HPDE6-E6E7 (cell line): ENCODE results near the gene ZIC1.

Source experiments
- DNase-seq: peaks from one replicate; pipeline ENCODE4 v3.0.0; 2011; ENCODE audit warnings: missing footprints; ENCODE audit errors: extremely low spot score

The ZIC1 gene

DNA sequence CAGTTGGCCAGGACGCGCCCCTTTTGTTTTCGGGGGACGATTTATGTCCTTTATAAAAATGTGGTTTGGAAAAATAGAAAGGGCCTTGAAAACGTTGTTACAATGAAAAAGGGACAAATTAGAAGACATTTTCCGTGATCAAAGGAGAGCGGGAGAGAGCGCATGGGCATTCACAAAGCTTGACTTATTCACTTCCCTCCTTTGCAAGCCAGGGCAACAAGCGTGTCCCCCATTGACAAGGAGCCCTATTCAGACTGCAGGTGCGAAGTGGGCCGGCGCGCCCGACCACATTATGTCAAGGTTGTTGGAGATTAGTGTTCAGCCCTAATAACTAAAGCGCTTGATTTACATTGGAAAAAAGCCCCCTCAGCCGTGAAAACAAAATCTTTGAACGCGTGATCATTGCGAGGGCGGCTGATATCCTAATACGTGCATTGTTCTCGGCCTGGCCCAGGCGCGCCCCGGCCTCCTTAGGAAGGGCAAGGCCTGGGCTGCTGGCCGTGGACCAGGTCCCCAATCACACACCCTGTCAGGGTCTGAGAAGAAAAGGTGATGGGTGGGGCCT, 28.7 kb upstream of the ZIC1 start:
- no peak for DNase-seq

DNA sequence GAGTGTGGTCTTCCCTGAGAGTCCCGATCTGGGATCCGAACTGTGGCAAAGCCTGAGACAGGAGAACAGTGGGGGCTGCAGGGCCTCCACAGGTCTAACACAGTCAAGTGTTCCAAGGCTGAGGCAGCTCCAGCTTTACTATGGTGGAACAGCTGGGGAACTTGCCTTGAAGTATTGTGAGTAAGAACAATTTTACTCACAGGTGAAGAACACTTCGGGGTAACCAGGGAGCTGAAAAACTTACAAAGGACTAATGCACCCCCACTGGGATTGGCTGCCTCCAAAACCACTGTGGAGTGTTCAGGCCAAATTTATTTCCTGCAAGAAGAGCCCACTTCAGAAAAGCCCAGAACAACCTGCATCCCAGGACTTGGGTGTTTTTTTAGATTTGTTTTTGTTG, 28.2 kb upstream of the ZIC1 start:
- DNase-seq = no peak

DNA sequence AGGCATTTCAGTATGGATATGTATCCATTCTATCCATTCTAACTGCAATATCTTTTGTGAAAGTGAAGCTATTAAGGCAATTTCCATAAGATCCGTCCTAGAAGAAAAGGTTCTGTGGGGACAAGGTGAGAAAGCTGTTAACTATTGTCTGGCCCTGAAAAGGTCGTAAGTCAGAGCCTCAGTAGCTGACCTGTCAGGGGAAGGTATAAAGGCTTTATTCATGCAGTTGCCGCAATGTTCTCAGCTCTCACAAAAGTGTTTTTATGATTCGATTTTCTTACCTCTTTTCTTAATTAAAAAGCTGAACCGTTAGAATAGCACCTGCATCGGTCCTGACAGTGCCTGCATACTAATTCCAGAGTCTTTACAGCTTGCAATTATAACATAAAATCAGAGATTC, 27.6 kb upstream of the ZIC1 start:
- no peak for DNase-seq

DNA sequence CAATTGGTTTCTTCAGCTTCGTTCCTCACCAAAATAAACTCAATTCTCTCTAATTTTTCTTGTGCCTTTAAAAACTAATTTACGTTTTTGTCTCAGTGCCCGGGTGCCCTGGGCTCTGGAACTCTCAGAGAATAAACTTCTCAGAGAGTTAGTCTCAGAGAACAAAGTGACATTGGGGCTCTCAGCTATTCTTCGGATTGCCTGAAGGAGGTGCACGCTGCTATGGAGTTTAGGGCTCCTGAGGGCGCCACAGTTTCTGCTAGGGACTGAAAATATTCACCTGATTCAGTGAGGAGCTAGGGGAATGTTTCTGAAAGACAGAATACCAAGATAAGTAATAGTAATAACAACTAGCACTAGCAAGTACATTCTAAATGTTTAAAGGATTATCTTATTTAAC, 25.5 kb upstream of the ZIC1 start:
- no peak for DNase-seq

DNA sequence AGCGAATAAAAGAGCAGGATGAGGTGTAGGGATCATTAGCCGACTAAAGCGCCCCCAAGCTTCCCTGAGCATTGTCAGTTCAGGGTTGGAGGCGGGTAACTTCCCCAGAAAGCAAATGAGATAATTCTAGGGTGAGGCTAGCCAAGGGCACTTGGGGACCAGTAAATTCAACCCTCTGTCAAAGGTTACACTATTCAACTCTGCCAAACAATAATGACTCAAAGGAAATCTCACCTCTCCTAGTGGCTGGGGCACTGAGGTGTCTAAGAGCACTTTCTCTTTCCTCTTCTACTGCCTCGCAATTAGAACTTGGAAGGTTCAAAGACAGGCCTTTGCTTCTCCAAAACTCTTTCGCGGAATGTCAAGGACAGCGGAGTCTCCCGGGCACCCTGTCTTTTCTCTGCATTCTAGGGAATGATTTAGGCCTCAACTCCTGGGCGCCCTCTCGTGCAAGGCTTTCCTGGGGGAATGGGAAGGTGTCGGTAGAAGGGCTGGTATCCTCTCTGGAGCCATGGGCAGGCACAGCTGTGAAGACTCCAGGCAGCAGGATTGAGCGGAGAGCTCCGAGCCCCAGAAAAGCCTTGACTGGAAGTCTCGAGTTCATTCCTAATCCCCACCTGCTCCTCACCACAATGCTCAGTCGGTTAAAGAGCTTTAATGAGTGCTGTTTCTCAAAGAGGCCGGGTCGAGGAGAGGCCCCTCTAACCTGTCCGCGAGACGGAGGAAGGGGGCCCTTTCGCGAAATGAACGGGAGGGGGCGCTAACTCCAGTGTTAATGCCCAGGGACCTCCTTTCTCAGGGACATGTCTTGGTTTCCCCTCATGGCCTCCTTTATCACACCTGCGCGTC, 24.7 kb upstream of the ZIC1 start:
- DNase-seq = no peak

DNA sequence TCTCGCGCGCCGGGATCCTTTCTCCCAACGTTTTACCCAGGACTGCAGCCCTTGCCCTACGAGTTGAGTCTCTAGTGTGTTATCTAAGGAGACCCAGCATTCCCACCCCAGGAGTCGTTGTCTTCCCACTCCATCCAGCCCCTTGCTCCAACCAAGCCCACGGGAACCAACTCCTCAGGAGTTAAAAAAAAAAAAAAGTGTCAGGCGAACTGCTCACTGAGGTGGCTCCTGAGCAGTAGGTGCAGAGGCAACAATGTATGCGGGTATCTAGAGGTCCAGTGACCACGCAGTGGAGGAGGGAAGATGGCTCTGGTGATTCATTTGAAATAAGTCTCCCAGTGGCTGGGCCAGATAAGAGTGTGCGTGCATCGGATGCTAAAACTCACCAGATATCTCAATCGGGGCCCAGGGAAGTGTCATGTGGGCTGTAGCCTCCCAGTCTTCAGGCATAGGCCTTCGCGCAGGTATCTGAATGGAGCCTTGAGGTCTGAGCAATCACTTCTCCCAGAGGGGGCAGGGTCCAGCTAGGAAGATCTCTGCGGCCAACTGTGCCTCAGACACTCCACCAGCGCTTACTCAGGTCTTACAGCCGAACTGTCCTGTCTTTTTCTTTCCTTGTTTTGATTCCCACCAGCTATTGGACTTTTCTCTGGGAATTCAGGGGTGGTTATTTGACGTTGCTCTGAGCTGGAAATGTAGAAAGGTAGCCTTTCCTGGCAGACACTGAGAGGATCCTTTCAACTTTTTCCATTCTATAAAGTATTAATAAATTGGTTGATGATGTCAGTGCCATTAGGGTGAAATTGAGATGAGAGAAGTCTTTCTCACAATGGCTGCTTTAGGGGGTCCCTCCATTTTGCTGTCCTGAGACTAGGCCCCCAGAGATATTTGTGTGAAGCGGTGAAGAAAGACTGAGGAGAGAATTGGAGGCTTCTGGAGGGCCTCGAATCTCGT, 23.8 kb upstream of the ZIC1 start:
- DNase-seq = no peak

DNA sequence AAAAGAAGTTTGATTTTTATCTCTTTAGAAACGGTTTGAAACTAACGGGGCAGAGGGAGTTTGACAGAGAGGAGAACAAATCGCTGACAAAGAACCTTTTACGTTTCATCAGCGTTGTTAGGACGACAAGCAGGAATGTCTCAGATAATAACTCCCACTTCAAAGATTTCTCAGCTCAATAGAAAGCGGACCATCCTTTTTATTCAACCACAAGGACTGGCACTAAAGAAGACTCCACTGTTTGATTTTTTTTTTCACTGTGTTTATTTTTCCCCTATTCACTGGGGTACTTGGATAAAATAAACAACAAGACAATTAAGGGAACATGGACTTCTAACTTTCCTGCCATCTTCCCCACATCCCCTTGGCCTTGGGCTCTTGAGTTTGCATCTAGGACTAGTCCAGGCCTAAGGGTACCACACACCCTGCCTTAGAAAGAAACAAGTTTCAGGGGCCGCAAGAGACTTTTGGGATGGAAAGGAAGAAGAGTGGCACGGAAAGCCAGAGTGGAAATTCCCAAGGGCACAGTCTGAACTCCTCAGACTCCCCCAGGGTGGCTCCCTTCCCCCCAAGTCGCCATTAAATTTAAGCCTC, 21.8 kb upstream of the ZIC1 start:
- no peak for DNase-seq

DNA sequence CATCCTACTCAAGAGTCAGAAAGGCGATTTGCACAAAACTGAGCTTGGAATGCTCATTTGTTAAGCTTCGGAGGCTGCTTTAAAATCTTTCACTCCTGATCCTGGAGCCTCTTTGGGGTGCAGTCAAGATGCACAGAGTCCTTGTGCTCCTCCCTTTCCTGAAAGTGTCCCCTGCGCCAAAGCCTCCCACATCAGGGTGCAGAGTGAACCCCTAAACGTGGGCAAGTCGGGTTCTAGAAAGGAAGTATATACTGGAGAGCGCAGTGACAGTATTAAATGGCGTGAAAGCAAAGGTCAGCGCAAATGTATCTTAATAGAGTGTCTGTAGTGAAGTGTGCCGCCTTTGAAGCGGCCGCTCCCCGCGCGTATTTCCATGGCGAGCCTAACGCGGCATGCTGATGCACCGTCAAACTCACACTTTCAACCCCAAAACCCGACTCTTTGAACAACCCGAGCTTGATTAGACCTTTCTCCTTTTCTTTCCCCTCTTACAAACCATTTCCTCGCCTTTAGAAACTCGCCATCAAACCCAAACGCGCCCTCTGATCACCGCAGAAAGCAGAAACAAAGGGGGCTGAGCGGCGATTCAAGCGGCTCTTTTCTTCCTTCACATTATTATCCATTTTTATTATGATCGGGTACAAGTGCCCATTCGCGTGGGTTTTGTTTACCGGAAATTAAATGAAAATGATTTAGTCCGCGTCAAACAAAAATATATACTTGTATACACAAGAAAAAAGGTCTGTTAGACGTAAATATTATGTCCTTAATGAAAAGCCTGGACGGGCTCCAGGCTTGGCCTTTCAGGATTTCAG, 21.1 kb upstream of the ZIC1 start:
- no peak for DNase-seq

DNA sequence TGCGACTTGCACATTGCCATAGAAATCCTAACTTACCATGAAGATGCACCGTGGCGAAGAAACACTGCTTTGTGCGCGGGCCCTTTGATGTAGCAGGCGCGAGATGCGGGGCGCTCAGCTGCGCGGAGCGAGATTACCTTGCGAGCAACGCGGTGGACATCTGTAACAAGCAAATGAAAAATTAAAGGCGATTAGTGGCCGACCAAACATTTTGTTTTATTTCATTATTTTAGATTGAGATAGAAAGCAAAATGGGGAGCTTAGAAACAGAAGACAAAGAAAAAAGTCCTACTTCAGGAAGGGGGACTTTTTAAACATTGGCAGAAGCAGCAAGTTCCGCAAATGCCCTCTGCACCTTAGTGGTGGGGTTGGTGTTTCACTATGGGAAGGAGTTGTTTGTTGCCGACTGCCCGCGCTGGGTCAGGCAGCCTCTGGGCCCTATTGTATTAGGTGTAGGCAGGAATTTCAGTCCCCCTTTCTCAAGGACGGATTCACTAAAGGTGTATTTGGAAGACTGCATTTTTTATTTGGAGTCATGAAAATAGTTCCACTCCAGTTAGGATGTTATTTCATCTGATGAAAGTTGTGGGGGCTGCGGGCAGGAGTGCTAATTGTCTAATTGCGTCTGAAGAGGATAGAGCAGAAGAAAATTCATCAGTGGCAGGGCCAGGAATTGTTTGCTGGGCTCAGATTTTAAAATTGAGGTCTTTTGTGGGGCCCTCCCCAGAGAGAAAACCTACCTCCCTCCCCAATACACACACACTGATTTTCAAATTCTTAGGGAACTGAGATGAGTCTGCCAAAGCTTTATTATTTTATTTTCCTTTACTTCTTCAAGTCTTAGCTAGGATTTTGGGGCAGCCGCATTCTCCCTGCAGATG, 20.2 kb upstream of the ZIC1 start:
- DNase-seq = no peak

DNA sequence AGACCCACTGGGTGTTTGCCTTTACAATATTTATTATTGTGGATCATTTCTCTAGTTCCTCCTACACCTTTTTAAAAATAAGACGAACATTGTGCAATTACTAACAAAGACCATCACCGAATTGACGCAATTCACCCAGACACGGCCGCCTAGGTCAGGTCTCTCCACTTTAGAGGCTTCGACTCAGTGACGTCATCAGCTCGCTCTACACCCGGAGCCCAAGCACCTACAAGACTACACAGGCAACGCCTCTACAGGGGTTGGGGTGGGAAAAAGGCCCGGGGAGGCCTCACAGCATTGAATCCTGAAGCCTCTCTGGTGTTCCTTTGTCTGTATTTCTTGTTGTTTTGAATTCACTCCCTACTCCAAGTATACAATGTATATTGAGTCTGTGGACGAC, 19.4 kb upstream of the ZIC1 start:
- no peak for DNase-seq

DNA sequence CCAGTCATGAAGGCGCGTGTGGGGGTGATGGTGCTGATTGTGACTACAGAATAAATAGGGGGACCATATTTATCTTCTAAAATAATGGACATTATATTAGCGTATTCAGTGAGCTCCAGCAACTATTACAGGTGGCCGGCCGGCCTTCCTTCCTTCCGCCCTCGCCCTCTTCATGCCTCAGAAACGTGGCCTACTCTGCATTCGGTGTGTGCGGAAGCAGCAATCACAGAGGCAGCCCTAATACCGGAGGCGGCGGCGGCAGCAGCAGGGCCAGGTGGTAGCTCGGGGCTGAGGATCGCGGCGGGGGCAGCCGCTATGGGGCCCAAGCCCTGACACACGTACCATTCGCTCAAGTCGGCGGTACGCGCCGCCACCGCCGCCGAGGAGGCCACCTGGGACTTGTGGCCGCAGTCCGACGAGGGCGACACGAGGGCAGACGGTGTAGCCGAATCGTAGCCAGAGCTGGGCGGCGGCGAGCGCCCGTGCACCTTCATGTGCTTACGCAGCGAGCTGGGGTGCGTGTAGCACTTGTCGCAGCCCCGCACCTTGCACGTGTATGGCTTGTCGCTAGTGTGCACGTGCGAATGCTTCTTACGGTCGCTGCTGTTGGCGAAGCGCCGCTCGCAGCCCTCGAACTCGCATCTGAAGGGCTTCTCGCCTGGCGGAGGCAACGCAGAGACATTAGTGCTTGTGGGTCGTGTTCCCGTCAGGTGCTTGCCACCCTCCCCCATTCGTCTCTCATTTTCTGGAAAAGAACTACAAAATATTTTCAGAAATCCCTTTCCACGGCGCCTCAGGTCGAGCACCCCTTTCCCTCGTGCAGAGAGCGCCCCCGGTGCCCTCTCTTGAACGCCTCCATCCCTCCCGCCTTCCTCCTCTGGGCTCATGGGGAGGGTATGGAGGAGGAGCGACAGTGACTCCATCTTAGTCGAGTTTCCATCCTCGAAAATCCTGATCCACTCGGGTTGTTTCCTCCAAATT, 18.3 kb upstream of the ZIC1 start:
- no peak for DNase-seq

DNA sequence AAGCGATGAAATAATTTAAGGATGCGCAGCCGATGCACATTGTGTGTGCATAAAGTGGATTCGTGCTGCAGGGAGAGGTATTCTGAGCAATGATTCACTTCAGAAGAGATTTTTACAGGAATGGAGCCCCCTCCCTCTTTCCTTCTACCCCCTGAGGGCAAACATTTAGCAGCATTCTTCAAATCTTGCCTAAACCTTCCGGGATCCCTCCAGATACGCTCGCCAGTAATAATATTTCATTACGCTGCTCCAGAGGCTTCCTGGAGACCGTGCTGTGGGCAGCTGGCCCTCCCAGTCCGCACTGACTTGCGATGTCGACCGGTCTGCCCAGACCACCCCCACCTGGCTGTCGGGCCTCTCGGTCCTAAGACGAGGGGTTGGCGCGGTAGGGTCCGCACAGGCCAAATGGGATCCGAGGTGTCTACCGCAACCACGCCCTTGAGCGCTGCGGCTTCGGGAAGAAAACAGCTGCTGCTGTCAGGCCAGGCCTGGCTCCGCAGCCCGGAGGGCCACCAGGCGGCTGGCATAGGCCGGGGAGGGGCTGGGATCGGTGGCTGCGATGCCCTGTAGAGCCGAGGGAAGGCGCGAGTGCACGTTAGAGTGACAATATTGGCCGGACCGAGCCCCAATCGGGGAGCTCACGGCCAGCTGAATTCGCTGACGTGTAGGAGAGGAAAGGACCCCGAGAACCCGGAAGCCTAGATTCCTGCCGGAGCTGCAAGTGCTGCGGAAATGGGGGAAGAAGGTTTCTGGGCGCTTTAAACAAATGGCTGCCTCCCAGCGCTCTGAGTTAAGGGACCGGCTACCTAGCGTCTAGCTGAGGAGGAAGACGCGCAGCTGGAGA, 17.2 kb upstream of the ZIC1 start:
- no peak for DNase-seq

DNA sequence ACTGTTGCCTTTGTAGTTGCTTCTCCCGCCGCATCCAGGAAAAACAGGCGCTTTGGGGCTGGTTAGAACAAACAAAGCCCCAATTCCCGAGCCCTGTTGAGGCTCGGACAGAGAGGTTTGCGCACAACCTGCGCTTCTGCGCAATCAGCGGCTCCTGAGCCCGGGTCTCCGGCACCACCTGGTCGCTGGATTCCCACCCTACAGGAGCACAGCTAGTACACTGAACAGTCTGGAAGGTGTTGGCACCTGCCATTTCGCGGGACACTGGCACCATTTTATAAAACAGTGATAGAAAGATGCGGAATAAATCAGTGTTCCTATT, 16.6 kb upstream of the ZIC1 start:
- DNase-seq = no peak

DNA sequence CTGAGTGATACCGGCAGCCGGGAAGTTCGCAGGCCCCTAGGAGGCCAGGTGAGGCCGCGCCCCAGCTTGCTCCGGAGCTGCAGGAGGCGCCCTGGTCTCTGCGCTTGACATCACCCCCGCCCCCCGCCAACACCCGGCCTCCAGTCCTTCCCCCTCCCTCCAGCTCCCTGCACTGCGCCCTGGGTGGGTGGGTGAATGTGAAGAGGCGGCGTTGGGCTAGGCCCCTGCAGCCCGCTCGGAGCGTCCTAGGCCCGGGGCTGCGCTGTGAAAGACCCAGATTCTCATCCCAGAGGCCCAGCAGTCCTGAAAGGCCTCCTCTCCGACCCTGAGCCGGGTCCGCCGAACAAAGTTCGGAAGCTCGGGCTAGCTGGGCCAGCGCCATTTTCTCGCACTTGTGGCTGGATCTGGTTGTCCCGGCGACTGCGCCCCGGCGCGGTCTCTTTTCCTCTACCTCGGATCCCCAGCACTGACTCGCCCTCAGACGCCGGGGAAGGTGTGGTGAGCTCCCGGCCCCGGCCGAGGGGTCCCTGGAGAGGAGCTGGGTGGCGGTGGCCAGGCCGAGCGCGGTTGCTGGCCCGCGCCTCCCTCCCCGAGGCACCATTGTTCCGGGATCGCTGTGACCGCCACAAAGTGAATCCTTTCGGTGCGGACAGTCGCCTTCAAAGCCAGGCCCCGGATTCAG, 15.8 kb upstream of the ZIC1 start:
- no peak for DNase-seq

DNA sequence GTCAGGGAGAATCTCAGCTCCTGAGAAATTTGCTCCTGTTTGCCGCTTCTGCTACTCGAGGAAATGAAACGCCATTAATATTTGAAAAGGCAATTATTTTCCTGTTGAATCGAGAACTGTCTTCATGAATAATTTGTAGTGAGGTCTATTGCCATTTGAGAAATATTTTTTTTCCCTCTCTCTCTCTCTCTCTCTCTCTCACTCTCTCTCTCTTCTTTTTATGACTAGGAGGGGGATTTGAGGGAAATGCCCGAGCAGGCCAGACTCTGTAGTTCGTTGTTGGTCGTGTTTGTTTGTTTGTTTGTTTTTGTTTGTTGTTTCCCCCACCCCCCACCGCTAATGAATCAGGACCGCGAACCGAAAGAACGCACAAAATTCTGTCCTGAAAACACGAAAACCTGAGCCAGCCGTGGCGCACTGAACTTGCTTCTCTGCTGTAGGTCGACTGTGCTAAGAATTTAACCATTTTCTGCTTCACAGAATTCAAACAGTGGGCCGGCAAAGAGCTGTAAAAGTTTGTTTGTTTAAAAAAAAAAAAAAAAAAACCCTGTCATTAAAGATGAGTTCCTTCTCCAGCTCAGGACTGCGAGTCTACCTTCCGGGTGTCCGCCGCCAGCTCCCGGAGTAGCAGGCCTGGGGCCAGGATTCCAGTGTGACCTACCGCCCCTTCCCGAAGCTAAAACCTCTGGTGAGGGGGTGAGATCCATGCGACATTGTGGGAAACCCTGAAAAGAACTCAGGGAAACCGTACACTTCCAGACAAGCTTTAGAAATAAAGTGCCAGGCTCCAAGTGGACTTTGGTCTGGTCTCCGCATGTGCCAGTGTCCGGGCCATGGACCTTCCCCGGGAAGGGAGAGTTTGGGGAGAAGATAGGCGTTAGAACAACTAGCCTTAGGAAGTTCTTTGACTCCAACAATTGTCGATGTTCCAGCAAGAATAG, 15.0 kb upstream of the ZIC1 start:
- DNase-seq = no peak

DNA sequence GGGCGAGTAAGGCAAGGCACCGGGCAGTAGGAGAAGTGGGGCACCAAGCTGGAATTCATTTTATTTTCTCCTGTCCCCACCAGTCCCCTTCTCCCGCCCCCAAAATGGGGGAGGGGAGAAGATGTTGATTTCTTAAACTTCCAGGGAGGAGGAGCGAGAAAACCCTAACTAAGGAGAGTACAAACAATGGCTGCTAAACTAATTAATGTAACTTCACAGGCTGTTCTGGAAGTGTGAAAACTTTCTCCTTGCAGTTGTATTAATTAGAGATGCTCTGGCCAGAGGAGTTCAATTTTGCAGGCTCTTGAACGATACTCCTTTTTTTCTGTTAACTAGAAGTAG, 14.3 kb upstream of the ZIC1 start:
- no peak for DNase-seq
